ENCODE measurements around the gene ULBP1.
"Not testable (repeated sequence)": the region's sequence is repeated elsewhere in the genome, so short reads cannot be mapped to it uniquely, and the experiment has no call there.

ULBP1 gene

GRCh38 chr6:149933461-149933860, 30.3 kb upstream of the ULBP1 start:
- DNase-seq (ENCODE audit: low read depth) = no peak

- DNase-seq (ENCODE audit: low read depth) = no peak
These were observed 29.2 kb upstream of the ULBP1 start for GRCh38 chr6:149934249-149935156.

GRCh38 chr6:149935246-149935645, 28.5 kb upstream of the ULBP1 start:
- no peak for DNase-seq (ENCODE audit: low read depth)

GRCh38 chr6:149935668-149936067, 28.1 kb upstream of the ULBP1 start:
- no peak for DNase-seq (ENCODE audit: low read depth)

GRCh38 chr6:149936743-149937142, 27.0 kb upstream of the ULBP1 start:
- no peak for DNase-seq (ENCODE audit: low read depth)

- DNase-seq (ENCODE audit: low read depth) = not testable (repeated sequence)
These were observed 25.7 kb upstream of the ULBP1 start for GRCh38 chr6:149938013-149938570.

- DNase-seq (ENCODE audit: low read depth) = no peak
These were observed 25.0 kb upstream of the ULBP1 start for GRCh38 chr6:149938571-149939355.

- no peak for DNase-seq (ENCODE audit: low read depth)
These were observed 24.4 kb upstream of the ULBP1 start for GRCh38 chr6:149939356-149939648.

- no peak for DNase-seq (ENCODE audit: low read depth)
These were observed 23.7 kb upstream of the ULBP1 start for GRCh38 chr6:149939909-149940671.

- no peak for DNase-seq (ENCODE audit: low read depth)
These were observed 23.1 kb upstream of the ULBP1 start for GRCh38 chr6:149940672-149940982.

GRCh38 chr6:149941583-149942460, 21.9 kb upstream of the ULBP1 start, which contains the start of gene ULBP2:
Gene ULBP2 (plus strand): TSS chr6:149942014. CDS start chr6:149942073, 59 bp downstream.
- peak; percentile 79 for DNase-seq (ENCODE audit: low read depth)

GRCh38 chr6:149942461-149942829, 21.3 kb upstream of the ULBP1 start:
- DNase-seq (ENCODE audit: low read depth) = no peak

- not testable (repeated sequence) for DNase-seq (ENCODE audit: low read depth)
These were observed 20.4 kb upstream of the ULBP1 start for GRCh38 chr6:149943321-149943720.

- DNase-seq (ENCODE audit: low read depth) = not testable (repeated sequence)
These were observed 18.5 kb upstream of the ULBP1 start for GRCh38 chr6:149945276-149945675.

GRCh38 chr6:149946631-149947030, 17.1 kb upstream of the ULBP1 start:
- DNase-seq (ENCODE audit: low read depth) = not testable (repeated sequence)

GRCh38 chr6:149947533-149947932, 16.2 kb upstream of the ULBP1 start:
- DNase-seq (ENCODE audit: low read depth) = not testable (repeated sequence)

- no peak for DNase-seq (ENCODE audit: low read depth)
These were observed 15.7 kb upstream of the ULBP1 start for GRCh38 chr6:149948011-149948410.

GRCh38 chr6:149948616-149949015, 15.1 kb upstream of the ULBP1 start:
- no peak for DNase-seq (ENCODE audit: low read depth)

- DNase-seq (ENCODE audit: low read depth) = no peak
These were observed 13.3 kb upstream of the ULBP1 start for GRCh38 chr6:149950423-149950822.

- no peak for DNase-seq (ENCODE audit: low read depth)
These were observed 12.6 kb upstream of the ULBP1 start for GRCh38 chr6:149951096-149951495.

- DNase-seq (ENCODE audit: low read depth) = no peak
These were observed 12.1 kb upstream of the ULBP1 start for GRCh38 chr6:149951626-149952025.

Measured in activated T-cell treated with anti-CD3 and anti-CD28 coated beads for 48 hours (primary cell).